Smooth muscle cell of bladder (primary cell): ENCODE data around the gene CREB3L1. TPM values are rescaled to one million over a fixed set of nuclear protein-coding genes. Genes with fewer than 3 reads are reported as not detected.

Experiments used
- total RNA-seq: library from RNA; depleted of rRNA; stranded (reverse); fragments of >200 nt; gene quantifications from 2 replicates; pipeline ENCODE4 v1.2.3, GENCODE V29; 2014

CREB3L1 gene, protein sequence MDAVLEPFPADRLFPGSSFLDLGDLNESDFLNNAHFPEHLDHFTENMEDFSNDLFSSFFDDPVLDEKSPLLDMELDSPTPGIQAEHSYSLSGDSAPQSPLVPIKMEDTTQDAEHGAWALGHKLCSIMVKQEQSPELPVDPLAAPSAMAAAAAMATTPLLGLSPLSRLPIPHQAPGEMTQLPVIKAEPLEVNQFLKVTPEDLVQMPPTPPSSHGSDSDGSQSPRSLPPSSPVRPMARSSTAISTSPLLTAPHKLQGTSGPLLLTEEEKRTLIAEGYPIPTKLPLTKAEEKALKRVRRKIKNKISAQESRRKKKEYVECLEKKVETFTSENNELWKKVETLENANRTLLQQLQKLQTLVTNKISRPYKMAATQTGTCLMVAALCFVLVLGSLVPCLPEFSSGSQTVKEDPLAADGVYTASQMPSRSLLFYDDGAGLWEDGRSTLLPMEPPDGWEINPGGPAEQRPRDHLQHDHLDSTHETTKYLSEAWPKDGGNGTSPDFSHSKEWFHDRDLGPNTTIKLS
- total RNA-seq = 30.7 and 45.7 TPM in 2 replicates

DNA sequence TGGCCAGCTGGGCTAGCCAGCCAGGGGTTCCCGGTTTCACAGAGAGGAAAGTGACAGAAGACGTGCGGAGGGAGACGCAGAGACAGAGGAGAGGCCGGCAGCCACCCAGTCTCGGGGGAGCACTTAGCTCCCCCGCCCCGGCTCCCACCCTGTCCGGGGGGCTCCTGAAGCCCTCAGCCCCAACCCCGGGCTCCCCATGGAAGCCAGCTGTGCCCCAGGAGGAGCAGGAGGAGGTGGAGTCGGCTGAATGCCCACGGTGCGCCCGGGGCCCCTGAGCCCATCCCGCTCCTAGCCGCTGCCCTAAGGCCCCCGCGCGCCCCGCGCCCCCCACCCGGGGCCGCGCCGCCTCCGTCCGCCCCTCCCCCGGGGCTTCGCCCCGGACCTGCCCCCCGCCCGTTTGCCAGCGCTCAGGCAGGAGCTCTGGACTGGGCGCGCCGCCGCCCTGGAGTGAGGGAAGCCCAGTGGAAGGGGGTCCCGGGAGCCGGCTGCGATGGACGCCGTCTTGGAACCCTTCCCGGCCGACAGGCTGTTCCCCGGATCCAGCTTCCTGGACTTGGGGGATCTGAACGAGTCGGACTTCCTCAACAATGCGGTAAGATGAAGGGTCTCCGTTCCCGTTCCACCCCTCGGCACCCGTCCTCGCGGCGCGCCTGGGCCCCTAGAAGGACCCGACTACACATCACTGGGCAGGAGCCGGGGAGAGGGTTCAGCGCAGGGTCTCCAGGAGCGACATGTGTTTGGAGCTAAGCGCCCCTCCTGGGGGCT, at the start of gene CREB3L1:
Gene CREB3L1, plus strand, starts transcription at position 41 of the 765 bp plus-strand sequence. Its CDS starts 450 bp downstream, at position 491.

DNA sequence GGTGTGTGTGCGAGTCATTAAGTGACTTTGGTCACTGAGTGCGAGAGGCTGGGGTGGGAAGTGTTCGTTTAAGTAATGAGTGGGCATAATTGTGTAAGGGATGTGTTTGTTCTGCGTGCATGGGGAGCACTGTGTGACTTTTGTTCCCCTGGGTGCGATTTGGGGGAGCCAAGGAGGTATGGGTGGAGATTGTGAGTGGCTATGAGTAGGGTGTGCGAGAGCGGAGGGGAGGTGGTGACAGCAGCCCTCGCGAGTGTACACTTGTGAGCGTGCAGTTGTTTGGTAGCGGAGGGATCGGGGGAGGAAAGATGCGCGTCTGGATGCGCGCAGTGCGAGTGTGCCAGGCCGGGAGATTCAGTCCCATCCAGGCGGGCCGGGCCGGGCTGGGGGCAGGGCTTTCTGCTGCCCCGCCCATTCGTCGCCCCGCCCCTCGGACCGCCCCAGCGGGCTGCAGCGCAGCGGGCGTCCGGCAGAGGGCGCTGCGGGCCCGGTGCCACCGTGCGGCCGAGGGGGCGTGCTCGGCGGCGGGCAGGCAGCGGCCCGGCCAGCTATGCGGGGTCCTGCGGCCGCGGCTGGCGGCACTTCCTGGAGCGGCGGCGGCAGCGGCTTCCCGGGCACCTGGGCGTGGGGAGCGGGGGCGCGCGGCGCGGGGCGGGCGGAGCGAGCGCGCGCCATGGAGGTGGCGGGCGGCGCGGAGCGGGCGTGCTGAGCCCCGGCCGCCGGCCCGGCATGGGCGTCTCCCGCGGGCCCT, 69.6 kb downstream of the CREB3L1 start, which contains the start of gene DGKZ:
Gene DGKZ, plus strand, starts transcription at position 578 of the 751 bp plus-strand sequence. CDS start 197 bp downstream, outside the sequence.

Other genes starting within 250 kb of the CREB3L1 start
- gene PHF21A, start 156.2 kb upstream of the CREB3L1 start, total RNA-seq = 11.7 and 14.1 TPM in 2 replicates
- 16.9 and 25.8 TPM in 2 replicates for gene DGKZ, start 69.8 kb downstream of the CREB3L1 start, total RNA-seq
- 18.9 and 33.1 TPM in 2 replicates for gene MDK, start 104.0 kb downstream of the CREB3L1 start, total RNA-seq
- gene CHRM4, start 114.1 kb downstream of the CREB3L1 start, total RNA-seq = not detected in 2 replicates